Muscle layer of duodenum (tissue), 2 donors: ENCODE results near the gene GLYATL2.

Experiments used
- H3K27ac ChIP-seq: one replicate; pipeline ENCODE4 v1.7.0; 2013; ENCODE audit warnings: mild to moderate bottlenecking, low read length
- H3K27me3 ChIP-seq: one replicate; pipeline ENCODE4 v1.7.0; 2013; ENCODE audit warnings: low read depth, mild to moderate bottlenecking, control low read depth, low read length
- H3K36me3 ChIP-seq, 2 donors: one replicate each; pipeline ENCODE4 v1.7.0; 2013; ENCODE audit warnings: low read length in 2 of 2, control low read depth in 1 of 2, mild to moderate bottlenecking in 1 of 2; ENCODE audit not compliant: insufficient read depth in 2 of 2, control insufficient read depth in 1 of 2
- H3K4me1 ChIP-seq, 2 donors: one replicate each; pipeline ENCODE4 v1.7.0; 2013; ENCODE audit warnings: low read length in 2 of 2, mild to moderate bottlenecking in 2 of 2, control low read depth in 1 of 2, moderate library complexity in 1 of 2; ENCODE audit not compliant: insufficient read depth in 2 of 2, control insufficient read depth in 1 of 2
- H3K4me3 ChIP-seq, 2 donors: one replicate each; pipeline ENCODE4 v1.7.0; 2013; ENCODE audit warnings: low read length in 2 of 2, low read depth in 1 of 2, mild to moderate bottlenecking in 1 of 2
- H3K9me3 ChIP-seq, 2 donors: one replicate each; pipeline ENCODE4 v1.7.0; 2013; ENCODE audit warnings: low read length in 2 of 2, control low read depth in 1 of 2, mild to moderate bottlenecking in 1 of 2; ENCODE audit not compliant: control insufficient read depth in 1 of 2
- donor health status: healthy.

Gene GLYATL2

DNA sequence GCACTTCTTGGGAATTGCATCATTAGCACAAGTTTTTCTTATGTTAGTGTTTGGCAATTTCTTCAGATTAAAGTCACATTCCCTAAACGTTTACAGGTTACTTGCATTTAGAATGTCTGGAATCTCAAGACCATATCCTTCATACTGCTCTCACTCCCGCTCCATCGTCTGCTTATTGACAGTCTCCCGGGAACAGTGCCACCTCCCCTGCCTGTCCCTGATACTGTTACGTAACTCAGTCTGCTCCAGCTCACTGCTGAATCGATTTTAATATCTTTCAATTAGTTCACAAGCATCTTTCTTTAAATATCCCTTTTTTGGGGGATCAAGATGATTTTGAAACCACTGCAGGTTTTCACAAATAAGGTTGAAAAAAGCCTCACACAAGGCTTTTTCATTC, 48.2 kb downstream of the GLYATL2 start:
- no peak overlapping the region for H3K27ac ChIP-seq
- H3K36me3 ChIP-seq: no peaks in the 10 kb centered on the region
- H3K27me3 ChIP-seq: no peaks in the 10 kb centered on the region
- no peaks in the 10 kb centered on the region for H3K9me3 ChIP-seq
- no peak overlapping the region for H3K4me3 ChIP-seq
- H3K4me1 ChIP-seq: no peaks in the 10 kb centered on the region

DNA sequence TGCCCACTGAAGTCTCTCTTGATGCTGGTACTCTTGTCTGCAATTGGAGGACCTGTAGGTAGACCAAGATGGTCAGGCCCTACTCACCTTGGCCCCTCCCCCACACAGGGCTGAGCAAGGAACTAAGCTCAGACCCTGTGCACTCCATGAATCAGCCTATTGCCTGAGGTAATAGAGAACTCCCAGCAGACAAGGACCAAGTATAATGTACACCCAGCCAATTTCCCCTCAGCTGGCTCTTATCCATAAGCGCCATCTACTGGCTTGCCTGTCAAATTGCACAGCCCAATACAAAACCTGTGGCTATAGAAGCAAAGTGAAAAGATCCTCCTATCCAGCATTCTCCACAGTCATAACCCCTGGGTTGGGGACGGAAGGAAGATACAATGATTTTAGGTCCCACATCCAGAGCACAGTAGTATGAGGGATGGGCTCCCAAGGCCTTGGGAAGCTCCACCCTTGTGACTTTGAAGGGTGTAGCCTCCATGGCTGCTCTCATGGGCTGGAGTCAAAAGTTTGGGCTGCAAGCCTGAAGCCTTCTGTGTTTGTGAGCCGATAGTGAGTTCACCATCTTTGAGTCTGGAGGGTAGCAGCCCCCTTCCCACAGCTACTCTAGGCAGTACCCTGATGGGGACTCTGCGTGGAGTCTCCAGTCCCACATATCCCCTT, 56.0 kb downstream of the GLYATL2 start:
- Histone ChIP-seq H3K36me3 (no peaks in the 10 kb centered on the region), H3K27me3 (no peaks in the 10 kb centered on the region), H3K4me1 (no peaks in the 10 kb centered on the region), H3K9me3 (no peaks in the 10 kb centered on the region), H3K27ac (no peak overlapping the region), H3K4me3 (no peak overlapping the region)

DNA sequence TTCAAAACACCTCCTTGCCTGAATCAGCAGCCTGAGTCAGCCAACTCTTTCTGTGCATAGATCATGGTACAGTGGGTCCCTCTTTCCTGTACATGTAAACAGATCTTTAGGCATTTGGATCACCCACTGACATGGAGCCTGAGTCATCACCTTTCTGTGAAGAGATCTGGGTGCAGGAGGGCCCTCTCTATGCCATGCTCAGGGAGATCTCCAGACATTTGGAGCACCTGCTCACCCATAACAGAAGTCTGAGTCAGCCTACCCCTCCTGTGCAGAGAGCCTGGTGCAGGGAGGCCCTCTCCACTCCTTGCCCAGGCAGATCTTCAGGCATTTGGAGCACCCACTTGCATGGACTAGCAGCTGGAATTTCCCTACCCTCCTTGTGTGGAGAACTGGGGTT, 56.6 kb downstream of the GLYATL2 start:
- H3K4me3 ChIP-seq: no peak overlapping the region
- no peaks in the 10 kb centered on the region for H3K27me3 ChIP-seq
- H3K36me3 ChIP-seq: no peaks in the 10 kb centered on the region
- H3K9me3 ChIP-seq: no peaks in the 10 kb centered on the region
- no peaks in the 10 kb centered on the region for H3K4me1 ChIP-seq
- no peak overlapping the region for H3K27ac ChIP-seq

DNA sequence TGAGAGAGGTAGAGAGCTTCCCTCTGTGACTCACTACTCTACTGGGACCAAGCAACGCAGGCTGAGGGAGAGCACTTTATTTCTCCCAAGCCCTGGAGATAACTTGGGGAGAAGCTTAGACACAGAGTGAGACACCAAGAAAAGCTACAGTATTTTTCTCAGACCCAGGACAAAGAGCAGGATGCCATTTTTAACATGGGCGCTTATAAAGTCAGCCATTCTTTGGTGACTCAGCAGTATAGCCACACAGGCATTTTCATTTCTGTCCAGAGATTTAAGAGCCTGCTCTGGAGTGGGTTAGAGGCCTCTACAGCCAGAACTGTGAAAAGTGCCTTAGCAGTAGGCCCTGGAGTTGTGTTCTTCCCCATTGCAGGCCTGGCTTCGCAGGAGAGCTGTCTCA, 57.8 kb downstream of the GLYATL2 start:
- H3K4me1 ChIP-seq: no peaks in the 10 kb centered on the region
- H3K9me3 ChIP-seq: no peaks in the 10 kb centered on the region
- H3K4me3 ChIP-seq: no peak overlapping the region
- no peaks in the 10 kb centered on the region for H3K36me3 ChIP-seq
- H3K27ac ChIP-seq: no peak overlapping the region
- no peaks in the 10 kb centered on the region for H3K27me3 ChIP-seq

DNA sequence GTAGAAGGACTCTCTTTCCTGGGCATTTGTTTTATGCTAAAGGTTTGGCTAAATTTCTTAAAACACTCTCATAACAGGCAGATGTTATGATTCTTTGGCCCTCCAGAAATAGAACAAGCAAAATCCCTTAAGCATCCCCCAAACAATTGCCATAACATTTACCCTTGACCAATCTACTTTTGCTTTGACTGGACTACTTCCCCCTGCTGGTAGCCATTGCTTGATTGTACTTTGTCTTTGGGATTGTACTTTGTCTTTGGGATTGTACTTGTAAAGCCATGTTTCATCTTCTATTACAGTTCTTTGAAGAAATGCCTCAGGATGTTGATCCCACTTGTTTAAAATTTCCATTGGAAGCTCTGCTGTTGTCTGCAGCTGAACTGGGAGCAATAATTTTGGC, 59.5 kb downstream of the GLYATL2 start:
- no peaks in the 10 kb centered on the region for H3K36me3 ChIP-seq
- H3K27me3 ChIP-seq: no peaks in the 10 kb centered on the region
- no peak overlapping the region for H3K27ac ChIP-seq
- no peak overlapping the region for H3K4me3 ChIP-seq
- H3K9me3 ChIP-seq: no peaks in the 10 kb centered on the region
- H3K4me1 ChIP-seq: no peaks in the 10 kb centered on the region
